MM.1S (cell line): ENCODE results near the gene DYRK3.

Source experiments
- EZH2 ChIP-seq: fragments of 300-600 bp; sonication (generic); optimal IDR thresholded peaks from 2 replicates; pipeline ENCODE3; 2017; ENCODE audit warnings: low read depth, mild to moderate bottlenecking, antibody characterized with exemption, low read length, mixed read lengths
- EZH2phosphoT487 ChIP-seq: fragments of 300-600 bp; sonication (generic); IDR thresholded peaks from 2 replicates; pipeline ENCODE4 v1.6.1; 2018; ENCODE audit warnings: antibody characterized with exemption, low read length
- TF ChIP-seq, protein P1 (sequence below): fragments of 300-600 bp; sonication (generic); IDR thresholded peaks from 2 replicates; pipeline ENCODE4 v1.5.1; 2016; ENCODE audit warnings: antibody characterized with exemption, low read length, mixed read lengths

DNA sequence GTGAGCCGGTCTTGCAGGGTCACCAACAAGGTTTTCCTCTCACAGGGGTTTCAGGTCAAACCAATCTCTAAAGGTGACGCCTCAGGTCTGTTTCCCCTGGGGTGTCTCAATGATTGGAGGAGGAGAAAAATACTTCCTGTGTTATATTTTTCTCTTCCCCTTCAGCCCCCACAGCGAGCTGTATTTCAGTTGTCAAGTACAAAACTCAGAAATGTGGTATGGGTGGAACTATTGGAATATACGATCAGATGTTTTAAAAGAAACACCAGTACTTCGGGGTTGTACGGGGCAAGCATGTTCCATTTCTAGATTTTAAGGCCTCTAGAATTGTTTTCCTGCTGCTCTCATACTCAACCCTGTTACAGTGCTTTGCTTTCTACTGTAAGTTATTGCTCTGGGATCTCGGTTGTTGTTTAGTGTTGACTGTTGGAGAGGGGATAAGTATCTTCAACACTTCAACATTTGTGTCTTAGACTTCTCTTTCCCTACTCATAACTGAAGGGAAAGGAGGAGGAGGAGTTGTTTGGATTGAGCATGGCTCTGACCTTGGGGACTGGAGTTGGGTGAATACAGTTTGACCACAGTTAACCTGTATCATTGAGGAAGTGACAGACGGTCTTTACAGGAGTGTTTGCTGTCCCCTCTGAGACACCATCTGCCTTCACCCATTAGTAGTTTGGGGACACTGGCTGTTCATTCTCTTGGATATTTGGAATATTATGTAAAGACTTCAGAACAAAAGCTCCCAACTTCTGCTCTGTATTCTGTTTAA lies 51.3 kb downstream of the DYRK3 start:
- TF ChIP-seq, protein P1, sequence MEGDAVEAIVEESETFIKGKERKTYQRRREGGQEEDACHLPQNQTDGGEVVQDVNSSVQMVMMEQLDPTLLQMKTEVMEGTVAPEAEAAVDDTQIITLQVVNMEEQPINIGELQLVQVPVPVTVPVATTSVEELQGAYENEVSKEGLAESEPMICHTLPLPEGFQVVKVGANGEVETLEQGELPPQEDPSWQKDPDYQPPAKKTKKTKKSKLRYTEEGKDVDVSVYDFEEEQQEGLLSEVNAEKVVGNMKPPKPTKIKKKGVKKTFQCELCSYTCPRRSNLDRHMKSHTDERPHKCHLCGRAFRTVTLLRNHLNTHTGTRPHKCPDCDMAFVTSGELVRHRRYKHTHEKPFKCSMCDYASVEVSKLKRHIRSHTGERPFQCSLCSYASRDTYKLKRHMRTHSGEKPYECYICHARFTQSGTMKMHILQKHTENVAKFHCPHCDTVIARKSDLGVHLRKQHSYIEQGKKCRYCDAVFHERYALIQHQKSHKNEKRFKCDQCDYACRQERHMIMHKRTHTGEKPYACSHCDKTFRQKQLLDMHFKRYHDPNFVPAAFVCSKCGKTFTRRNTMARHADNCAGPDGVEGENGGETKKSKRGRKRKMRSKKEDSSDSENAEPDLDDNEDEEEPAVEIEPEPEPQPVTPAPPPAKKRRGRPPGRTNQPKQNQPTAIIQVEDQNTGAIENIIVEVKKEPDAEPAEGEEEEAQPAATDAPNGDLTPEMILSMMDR = no peak
- no peak for TF ChIP-seq EZH2phosphoT487
- TF ChIP-seq EZH2 = no peak
